IPS DF 19.7 (cell line): ENCODE measurements around the gene DDIT4.
"Not testable (repeated sequence)": the region's sequence is repeated elsewhere in the genome, so short reads cannot be mapped to it uniquely, and the experiment has no call there.

Source experiments
- DNase-seq: peaks from one replicate; pipeline ENCODE4 v3.0.0-alpha.2; 2013; ENCODE audit warnings: low read depth, low spot score

DDIT4 gene

GRCh38 chr10:72267819-72268399 is 5.8 kb upstream of the DDIT4 start:
- DNase-seq, result no peak

- DNase-seq, result not testable (repeated sequence)
These were observed 5.1 kb upstream of the DDIT4 start for GRCh38 chr10:72268475-72269200.

- no peak for DNase-seq
These were observed 3.0 kb upstream of the DDIT4 start for GRCh38 chr10:72270607-72271281.

- DNase-seq, result no peak
These were observed 875 bp upstream of the DDIT4 start for GRCh38 chr10:72272689-72273409.

GRCh38 chr10:72274213-72274729 is 547 bp downstream of the DDIT4 start:
- no peak for DNase-seq

GRCh38 chr10:72274730-72275350 is 1.1 kb downstream of the DDIT4 start:
- no peak for DNase-seq

GRCh38 chr10:72275351-72276012 is 1.8 kb downstream of the DDIT4 start:
- no peak for DNase-seq

- no peak for DNase-seq
These were observed 2.3 kb downstream of the DDIT4 start for GRCh38 chr10:72276013-72276387.

- no peak for DNase-seq
These were observed 3.0 kb downstream of the DDIT4 start for GRCh38 chr10:72276421-72277339.

GRCh38 chr10:72277340-72277995 is 3.7 kb downstream of the DDIT4 start:
- DNase-seq, result no peak

GRCh38 chr10:72277996-72278667 is 4.4 kb downstream of the DDIT4 start:
- no peak for DNase-seq

GRCh38 chr10:72278668-72279393 is 5.1 kb downstream of the DDIT4 start:
- DNase-seq, result no peak

- DNase-seq, result not testable (repeated sequence)
These were observed 5.9 kb downstream of the DDIT4 start for GRCh38 chr10:72279587-72279986.

- DNase-seq, result no peak
These were observed 9.4 kb downstream of the DDIT4 start for GRCh38 chr10:72283131-72283530.

- DNase-seq, result no peak
These were observed 12.3 kb downstream of the DDIT4 start for GRCh38 chr10:72285972-72286521.

GRCh38 chr10:72291019-72291532 is 17.4 kb downstream of the DDIT4 start:
- DNase-seq, result no peak

GRCh38 chr10:72292223-72292691 is 18.5 kb downstream of the DDIT4 start:
- DNase-seq, result no peak
